ENCODE results near the gene HNRNPA0. TPM values are rescaled to one million over a fixed set of nuclear protein-coding genes. Genes with fewer than 3 reads are reported as not detected.

The HNRNPA0 gene
- total RNA-seq, 2 experiments from 2014 or later: 20.6 to 50.3 TPM

DNA sequence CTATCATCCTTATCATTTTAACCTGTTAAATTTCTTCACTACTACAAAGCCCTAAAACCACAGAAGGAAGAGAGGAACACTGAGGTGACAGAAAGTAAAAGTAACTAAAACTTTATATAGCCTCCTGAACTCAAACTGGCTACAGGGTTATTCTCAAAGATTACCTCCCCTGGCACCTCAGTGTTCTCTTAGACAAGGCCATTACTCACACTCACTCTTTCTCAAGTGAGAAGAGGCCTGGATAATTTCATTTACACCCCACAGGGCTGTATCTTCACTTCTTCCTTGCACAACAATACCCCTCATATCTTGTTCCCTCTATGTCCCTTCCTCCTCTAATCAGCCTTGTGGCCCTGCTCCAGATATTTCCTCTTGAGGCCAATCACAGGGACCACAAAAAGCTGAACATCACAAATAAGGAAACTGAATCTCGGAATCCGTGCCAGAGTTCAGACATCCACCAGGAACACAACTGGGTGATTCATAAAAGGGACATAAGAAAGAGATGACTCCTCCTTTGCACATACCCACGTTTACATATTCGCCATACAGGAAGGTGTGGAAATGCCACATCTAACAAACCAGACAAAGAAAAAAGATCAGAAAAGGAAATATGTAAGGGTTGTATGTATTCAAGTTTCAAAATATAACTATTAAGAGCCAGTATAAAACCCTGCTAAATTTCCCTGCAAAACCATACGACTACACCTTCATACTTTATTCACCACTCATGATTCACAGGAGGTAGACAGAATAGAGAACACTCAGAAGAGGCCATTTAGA, 16.6 kb downstream of the HNRNPA0 start:
- H3K9me2 ChIP-seq (ENCODE audit: insufficient read depth, low read length): no peaks in the 10 kb centered on the region
- TF ChIP-seq, protein P1, sequence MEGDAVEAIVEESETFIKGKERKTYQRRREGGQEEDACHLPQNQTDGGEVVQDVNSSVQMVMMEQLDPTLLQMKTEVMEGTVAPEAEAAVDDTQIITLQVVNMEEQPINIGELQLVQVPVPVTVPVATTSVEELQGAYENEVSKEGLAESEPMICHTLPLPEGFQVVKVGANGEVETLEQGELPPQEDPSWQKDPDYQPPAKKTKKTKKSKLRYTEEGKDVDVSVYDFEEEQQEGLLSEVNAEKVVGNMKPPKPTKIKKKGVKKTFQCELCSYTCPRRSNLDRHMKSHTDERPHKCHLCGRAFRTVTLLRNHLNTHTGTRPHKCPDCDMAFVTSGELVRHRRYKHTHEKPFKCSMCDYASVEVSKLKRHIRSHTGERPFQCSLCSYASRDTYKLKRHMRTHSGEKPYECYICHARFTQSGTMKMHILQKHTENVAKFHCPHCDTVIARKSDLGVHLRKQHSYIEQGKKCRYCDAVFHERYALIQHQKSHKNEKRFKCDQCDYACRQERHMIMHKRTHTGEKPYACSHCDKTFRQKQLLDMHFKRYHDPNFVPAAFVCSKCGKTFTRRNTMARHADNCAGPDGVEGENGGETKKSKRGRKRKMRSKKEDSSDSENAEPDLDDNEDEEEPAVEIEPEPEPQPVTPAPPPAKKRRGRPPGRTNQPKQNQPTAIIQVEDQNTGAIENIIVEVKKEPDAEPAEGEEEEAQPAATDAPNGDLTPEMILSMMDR (conservative IDR thresholded peaks at IDR 0.05; ENCODE audit: low read length): no peak
- TF ChIP-seq EZH2phosphoT487 (IDR thresholded peaks at IDR 0.05; ENCODE audit: borderline replicate concordance, low read depth, low read length): no peak
- H4K20me1 ChIP-seq (ENCODE audit: insufficient read depth, low read length): no peaks in the 10 kb centered on the region
- no peaks in the 10 kb centered on the region for H3K79me2 ChIP-seq (ENCODE audit: insufficient read depth, low read depth, low read length)
- no TSS peak for BruUV-seq (replicated peaks)
- H3K4me3 ChIP-seq (ENCODE audit: low read depth, low read length, poor library complexity, severe bottlenecking): no peak overlapping the region
- no peak overlapping the region for H2AFZ ChIP-seq (ENCODE audit: low read length)
- ChIA-PET POLR2A (no interaction called here), CTCF (ENCODE audit: unreplicated experiment) (no interaction called here)
- 0 out of 2 replicates have a peak, but pooled peaks cover 7% of the 10 kb centered on the region for H3K9me3 ChIP-seq (ENCODE audit: low read length)
- intact Hi-C loops (cut with micrococcal nuclease; ENCODE audit: unreplicated experiment): no loop called here
- no peak for DNase-seq (ENCODE audit: low spot score)
- H3K4me1 ChIP-seq (ENCODE audit: insufficient read depth, low read length, poor library complexity, severe bottlenecking): peaks cover 6% of the 10 kb centered on the region
- H3K36me3 ChIP-seq (ENCODE audit: insufficient read depth, low read length): no peaks in the 10 kb centered on the region
- H3K4me2 ChIP-seq (ENCODE audit: low read length): no peak overlapping the region
- H3K27ac ChIP-seq (ENCODE audit: low read depth, low read length, poor library complexity, severe bottlenecking): no peak overlapping the region

DNA sequence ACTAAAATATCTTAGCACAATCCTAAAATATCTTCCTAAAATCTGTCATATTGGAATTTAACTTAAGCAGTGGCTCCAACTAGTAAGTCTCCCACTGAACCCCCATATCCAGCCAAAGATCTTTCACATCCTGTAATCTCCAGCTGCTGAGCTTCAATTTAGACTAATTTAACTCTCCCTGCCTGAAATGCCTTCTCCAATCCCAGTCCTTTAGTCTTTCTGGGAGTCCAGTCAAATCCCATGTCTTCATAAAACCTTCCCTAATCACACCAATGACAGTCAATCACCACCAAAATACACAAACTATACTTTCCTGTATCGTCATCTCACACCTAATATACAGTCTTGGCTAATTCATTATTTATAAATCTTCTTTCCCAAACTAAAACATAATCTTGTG, 17.7 kb downstream of the HNRNPA0 start:
- intact Hi-C loops (cut with micrococcal nuclease; ENCODE audit: unreplicated experiment): no loop called here
- no peak overlapping the region for H3K4me3 ChIP-seq (ENCODE audit: low read depth, low read length, poor library complexity, severe bottlenecking)

More for the DNA sequence above, 17.7 kb downstream of the HNRNPA0 start:
- BruUV-seq (replicated peaks): no TSS peak
- H4K20me1 ChIP-seq (ENCODE audit: insufficient read depth, low read length): no peaks in the 10 kb centered on the region
- no peak for TF ChIP-seq EZH2phosphoT487 (IDR thresholded peaks at IDR 0.05; ENCODE audit: borderline replicate concordance, low read depth, low read length)
- TF ChIP-seq, protein P1 (conservative IDR thresholded peaks at IDR 0.05; ENCODE audit: low read length): no peak
- no peak overlapping the region for H3K4me2 ChIP-seq (ENCODE audit: low read length)
- no peak overlapping the region for H2AFZ ChIP-seq (ENCODE audit: low read length)
- ChIA-PET POLR2A (no interaction called here), CTCF (ENCODE audit: unreplicated experiment) (no interaction called here)
- H3K4me1 ChIP-seq (ENCODE audit: insufficient read depth, low read length, poor library complexity, severe bottlenecking): peaks cover 6% of the 10 kb centered on the region
- no peak overlapping the region for H3K27ac ChIP-seq (ENCODE audit: low read depth, low read length, poor library complexity, severe bottlenecking)
- H3K79me2 ChIP-seq (ENCODE audit: insufficient read depth, low read depth, low read length): no peaks in the 10 kb centered on the region
- H3K9me2 ChIP-seq (ENCODE audit: insufficient read depth, low read length): no peaks in the 10 kb centered on the region
- no peak for DNase-seq (ENCODE audit: low spot score)
- no peaks in the 10 kb centered on the region for H3K36me3 ChIP-seq (ENCODE audit: insufficient read depth, low read length)
- H3K9me3 ChIP-seq (ENCODE audit: low read length): 0 out of 2 replicates have a peak, but pooled peaks cover 7% of the 10 kb centered on the region

Data from OCI-LY7 (cell line).